CD1c-positive myeloid dendritic cell (primary cell): Measurements from ENCODE around the gene SORL1.

Experiments
- DNase-seq: peaks from one replicate; pipeline ENCODE4 v3.0.0-alpha.2; 2016; ENCODE audit errors: extremely low spot score

SORL1 gene

GRCh38 chr11:121587182-121587581, 135.1 kb downstream of the SORL1 start:
- no peak for DNase-seq

- peak; percentile 37 for DNase-seq
Measured at GRCh38 chr11:121588747-121589146, 136.6 kb downstream of the SORL1 start.

- peak; percentile 83 for DNase-seq
Measured at GRCh38 chr11:121589946-121590537, 137.9 kb downstream of the SORL1 start.

- DNase-seq: no peak
Measured at GRCh38 chr11:121590772-121591404, 138.8 kb downstream of the SORL1 start.

- peak; percentile 88 for DNase-seq
Measured at GRCh38 chr11:121591405-121592033, 139.4 kb downstream of the SORL1 start.

- no peak for DNase-seq
Measured at GRCh38 chr11:121592708-121593107, 140.6 kb downstream of the SORL1 start.

- no peak for DNase-seq
Measured at GRCh38 chr11:121595717-121596161, 143.6 kb downstream of the SORL1 start.

- DNase-seq: no peak
Measured at GRCh38 chr11:121596195-121597155, 144.4 kb downstream of the SORL1 start.

- DNase-seq: no peak
Measured at GRCh38 chr11:121603316-121603715, 151.2 kb downstream of the SORL1 start.

GRCh38 chr11:121604152-121604551, 152.0 kb downstream of the SORL1 start:
- no peak for DNase-seq

- no peak for DNase-seq
Measured at GRCh38 chr11:121606354-121606753, 154.2 kb downstream of the SORL1 start.

GRCh38 chr11:121607341-121607740, 155.2 kb downstream of the SORL1 start:
- no peak for DNase-seq

GRCh38 chr11:121608545-121609098, 156.5 kb downstream of the SORL1 start:
- no peak for DNase-seq

GRCh38 chr11:121610706-121611105, 158.6 kb downstream of the SORL1 start:
- DNase-seq: no peak

GRCh38 chr11:121611242-121611641, 159.1 kb downstream of the SORL1 start:
- DNase-seq: no peak

- no peak for DNase-seq
Measured at GRCh38 chr11:121613724-121614123, 161.6 kb downstream of the SORL1 start.

- DNase-seq: no peak
Measured at GRCh38 chr11:121614636-121615240, 162.6 kb downstream of the SORL1 start.

- DNase-seq: no peak
Measured at GRCh38 chr11:121615501-121615900, 163.4 kb downstream of the SORL1 start.

- DNase-seq: no peak
Measured at GRCh38 chr11:121618516-121618915, 166.4 kb downstream of the SORL1 start.

GRCh38 chr11:121625777-121626506, 173.8 kb downstream of the SORL1 start:
- no peak for DNase-seq

- no peak for DNase-seq
Measured at GRCh38 chr11:121626507-121626875, 174.4 kb downstream of the SORL1 start.
